K562 (cell line): ENCODE results near the gene IL12B. TPM values are rescaled to one million over a fixed set of nuclear protein-coding genes. Genes with fewer than 3 reads are reported as not detected.

ENCODE experiments used
- ATAC-seq: fragments of 200-7000 bp; cut with Tn5 transposase; 3 replicates; pipeline ENCODE4 v1.9.1; 2020; ENCODE audit warnings: moderate library complexity
- BruUV-seq: library from RNA; stranded (reverse); fragments of 400-500 nt; replicated peaks from 2 replicates; lab custom pipeline; 2021; lab: Mats Ljungman, UMichigan
- CTCF ChIA-PET: fragments of 300-600 bp; formaldehyde crosslinking; extraction: SDS; loops from one replicate; lab custom pipeline; 2021; ENCODE audit warnings: low intra/inter-chr PET ratio; lab: Yijun Ruan, JAX
- POLR2A ChIA-PET: fragments of 300-600, 350-650 bp; sonication (Branson Sonifier 250); formaldehyde crosslinking; extraction: SDS; loops from one replicate; lab custom pipeline; 2021; ENCODE audit warnings: antibody characterized with exemption, inconsistent platforms; lab: Yijun Ruan, JAX
- DNase-seq, 4 experiments: peaks; one replicate each; pipeline versions ENCODE4 v3.0.0 to v3.0.0-alpha.2; 2011 to 2018; ENCODE audit warnings: low spot score in 3 of 4, mixed read lengths in 3 of 4; ENCODE audit errors: extremely low read depth in 1 of 4
- FAIRE-seq: peaks from 2 replicates; lab custom pipeline; 2011; peaks lifted over from hg19 to GRCh38; lab: Jason Lieb, UNC
- H2AFZ ChIP-seq: 2 replicates; pipeline ENCODE4 v1.6.0; 2011; ENCODE audit warnings: low read depth, low read length, control low read depth, inconsistent platforms
- H3K27ac ChIP-seq: fragments of 200-600 bp; 3 replicates; pipeline ENCODE4 v1.8.0; 2011; ENCODE audit warnings: low read depth, mild to moderate bottlenecking, control low read depth, inconsistent platforms, low read length, moderate library complexity, mixed read lengths; ENCODE audit errors: extremely low read depth
- H3K27me3 ChIP-seq, 2 experiments: fragments of 300-600 bp in 1 of 2; 2 replicates in 1 of 2; 3 replicates in 1 of 2; pipeline versions ENCODE4 v1.6.0 to v1.8.0; 2011; ENCODE audit warnings: inconsistent platforms in 2 of 2, low read length in 2 of 2, mild to moderate bottlenecking in 1 of 2, mixed read lengths in 1 of 2, moderate library complexity in 1 of 2; ENCODE audit not compliant: control insufficient read depth in 2 of 2, insufficient read depth in 2 of 2
- H3K36me3 ChIP-seq: fragments of 300-600 bp; 3 replicates; pipeline ENCODE4 v1.8.0; 2011; ENCODE audit warnings: mild to moderate bottlenecking, low read length, inconsistent platforms; ENCODE audit not compliant: control insufficient read depth, insufficient read depth
- H3K4me1 ChIP-seq, 2 experiments: fragments of 200-600 bp in 1 of 2; replicated peaks in 1 of 2; 2 replicates in 1 of 2; 3 replicates in 1 of 2; pipeline versions ENCODE4 v1.5.1 to v1.8.0; 2011; ENCODE audit warnings: inconsistent platforms in 2 of 2, low read length in 2 of 2, mild to moderate bottlenecking in 1 of 2, mixed read lengths in 1 of 2, moderate library complexity in 1 of 2; ENCODE audit not compliant: control insufficient read depth in 2 of 2, insufficient read depth in 2 of 2
- H3K4me2 ChIP-seq: 2 replicates; pipeline ENCODE4 v1.6.1; 2011; ENCODE audit warnings: low read length, control low read depth, inconsistent platforms, mixed read lengths; ENCODE audit not compliant: insufficient read depth
- H3K4me3 ChIP-seq: fragments of 200-600 bp; sonication (generic), shearing (Covaris generic); 2 replicates; pipeline ENCODE4 v1.5.1; 2016; ENCODE audit warnings: control low read depth, inconsistent platforms
- H3K79me2 ChIP-seq: fragments of 200-600 bp; 3 replicates; pipeline ENCODE4 v1.8.0; 2011; ENCODE audit warnings: low read length, inconsistent platforms; ENCODE audit not compliant: control insufficient read depth, insufficient read depth
- H3K9ac ChIP-seq, 2 experiments: 2 replicates each; pipeline versions ENCODE4 v1.6.0 to v1.6.1; 2011; ENCODE audit warnings: low read depth in 2 of 2, low read length in 2 of 2, control low read depth in 1 of 2, inconsistent platforms in 1 of 2, mild to moderate bottlenecking in 1 of 2, mixed read lengths in 1 of 2; ENCODE audit not compliant: insufficient read depth in 1 of 2
- H3K9me1 ChIP-seq: one replicate; pipeline ENCODE4 v1.6.0; 2011; ENCODE audit warnings: inconsistent platforms, mild to moderate bottlenecking, low read length, moderate library complexity; ENCODE audit not compliant: control insufficient read depth, insufficient read depth
- H3K9me3 ChIP-seq: replicated peaks from 2 replicates; pipeline ENCODE4 v1.5.1; 2011; ENCODE audit warnings: low read depth, low read length, inconsistent platforms; ENCODE audit not compliant: control insufficient read depth, insufficient read depth
- H4K20me1 ChIP-seq: replicated peaks from 2 replicates; pipeline ENCODE4 v1.6.1; 2011; ENCODE audit warnings: low read length, inconsistent platforms, mixed read lengths; ENCODE audit not compliant: control insufficient read depth, insufficient read depth
- SLC30A9 ChIP-seq: fragments of 250-450 bp; sonication (Bioruptor Pico); IDR thresholded peaks from 2 replicates; pipeline ENCODE4 v1.8.0; 2022; ENCODE audit warnings: mild to moderate bottlenecking, moderate library complexity
- ZNF280A ChIP-seq: fragments of 450-650 bp; IDR thresholded peaks from 2 replicates; pipeline ENCODE4 v1.6.1; 2018; ENCODE audit warnings: mild to moderate bottlenecking, low read depth; ENCODE audit not compliant: partially characterized antibody
- WGBS: fragments of 100-300 bp; shearing (Covaris generic); methylation state at CpG from one replicate; pipeline ENCODE4 v1.1.6; 2016; ENCODE audit warnings: low coverage, mixed read lengths; ENCODE audit not compliant: insufficient coverage; ENCODE audit errors: missing lambda C conversion rate; 5-methylcytosine and 5-hydroxymethylcytosine counted together
- in situ Hi-C: fragments of 300-500 bp; cut with MboI; formaldehyde crosslinking; loops from 4 replicates; pipeline ENCODE4 v1.15.0; 2018; ENCODE audit warnings: inconsistent platforms, mixed read lengths
- intact Hi-C: fragments of 100-400 bp; cut with micrococcal nuclease; formaldehyde crosslinking; loops from 2 replicates; pipeline ENCODE4 v1.14.2; 2022
- polyA plus RNA-seq, 8 experiments: library from polyadenylated mRNA; depleted of rRNA in 4 of 8; stranded (reverse) in 5 of 8; unstranded in 3 of 8; fragments of >200 nt; fragmentation: Nextera tagmentation in 2 of 8; fragmentation: Illumina TruSeq in 1 of 8; extraction: Ambion mirVana in 2 of 8; extraction: Trizol in 1 of 8; gene quantifications; 2 replicates each; pipeline versions ENCODE4 v1.2.1 to v1.2.3, GENCODE V29; 2011 to 2014; ENCODE audit warnings: inconsistent platforms in 1 of 8, missing spikeins in 1 of 8
- total RNA-seq, 7 experiments: library from RNA; depleted of rRNA in 6 of 7; stranded (reverse); fragments of >200 nt in 6 of 7; fragmentation: Illumina TruSeq in 2 of 7; extraction: Trizol in 2 of 7; gene quantifications; 2 replicates each; pipeline versions ENCODE4 v1.2.1 to v1.2.3, GENCODE V29; 2011 to 2021; ENCODE audit warnings: low replicate concordance in 1 of 7

IL12B gene
- total and polyA plus RNA-seq, 9 of the 15 experiments (the other 6 are each of a cell fraction or from before 2014, with no cell fraction given): not detected

DNA sequence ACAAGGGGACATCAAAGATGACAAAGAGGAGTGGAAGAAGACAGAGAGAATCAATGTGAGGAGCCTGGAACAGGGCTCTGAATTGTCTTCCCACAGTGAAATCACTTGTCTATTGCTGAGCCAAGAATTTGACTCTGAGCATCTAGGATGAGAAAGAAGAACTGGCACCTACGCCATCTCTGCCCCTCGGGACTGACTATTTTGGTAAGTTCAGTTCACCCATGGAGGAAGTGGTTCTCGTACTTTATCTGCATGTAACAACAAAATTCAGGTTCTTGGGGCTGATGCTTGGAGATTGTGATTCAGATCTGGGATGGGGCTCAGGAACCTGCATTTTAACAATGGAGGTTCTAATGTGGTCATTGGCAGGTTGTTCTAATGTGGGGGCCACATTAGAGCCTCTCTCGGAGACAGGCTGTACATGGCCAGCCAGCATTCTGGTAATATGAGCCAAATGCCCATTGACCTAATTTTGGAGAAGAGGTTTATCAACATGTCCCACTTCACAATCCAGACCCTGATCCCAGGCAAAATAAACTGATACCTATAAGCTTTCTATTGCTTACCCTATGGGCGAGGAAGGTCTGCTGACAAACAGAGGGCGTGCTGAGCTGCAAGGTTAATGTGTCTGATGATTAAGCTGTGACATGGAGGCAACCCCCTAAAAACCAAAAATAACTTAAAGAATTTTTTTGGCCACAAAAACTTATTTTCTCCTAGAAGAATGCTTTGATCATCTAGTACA, 2.7 kb upstream of the IL12B start:
- Histone ChIP-seq H4K20me1 (no peaks in the 10 kb centered on the region), H3K4me1 (peaks cover 0 to 6% of the 10 kb centered on the region in 2 experiments; a peak in 2 of 5 replicates), H3K27me3 (peaks cover 9 to 12% of the 10 kb centered on the region in 2 experiments), H2AFZ (no peak overlapping the region), H3K79me2 (no peaks in the 10 kb centered on the region), H3K4me2 (no peak overlapping the region), H3K36me3 (no peaks in the 10 kb centered on the region), H3K9me1 (no peaks in the 10 kb centered on the region), H3K27ac (no peak overlapping the region), H3K9me3 (no peaks in the 10 kb centered on the region), H3K4me3 (no peak overlapping the region), H3K9ac (no peak overlapping the region)
- 19% methylated on average over 6 of the region's 6 CpGs for WGBS
- ChIA-PET CTCF (no interaction called here), POLR2A (interaction anchor here (0.6 kb wide), 1 partner anchor 1161 kb away, joined by 4 read pairs; no protein-coding TSS in a partner anchor)
- intact Hi-C loops (loop anchor here (5.0 to 10.0 kb wide), 3 partner anchors 89 to 654 kb away; partner anchors contain the start of gene ADRA1B), in situ Hi-C loops (loop anchor here (10.0 kb wide), 1 partner anchor 1138 kb away; no protein-coding TSS in a partner anchor)
- ATAC-seq: no peak
- TF ChIP-seq ZNF280A (no peak), SLC30A9 (no peak)
- DNase-seq: no peak
- no TSS peak for BruUV-seq
- no peak for FAIRE-seq
